HepG2 (cell line): ENCODE results near the gene BACH2. TPM values are rescaled to one million over a fixed set of nuclear protein-coding genes. Genes with fewer than 3 reads are reported as not detected.

ENCODE experiments used
- ATAC-seq: fragments of 200-7000 bp; cut with Tn5 transposase; 3 replicates; pipeline ENCODE4 v1.9.1; 2020; ENCODE audit warnings: mild to moderate bottlenecking, moderate library complexity
- BruUV-seq: library from RNA; stranded (reverse); fragments of 400-500 nt; replicated peaks from 2 replicates; lab custom pipeline; 2021; lab: Mats Ljungman, UMichigan
- CTCF ChIA-PET: fragments of 300-600 bp; formaldehyde crosslinking; extraction: SDS; loops from one replicate; lab custom pipeline; 2021; ENCODE audit warnings: low total read pairs, inconsistent platforms, low intra/inter-chr PET ratio; lab: Yijun Ruan, JAX
- POLR2A ChIA-PET: fragments of 350-600 bp; sonication (Branson Sonifier 250); formaldehyde crosslinking; loops from one replicate; lab custom pipeline; 2020; ENCODE audit warnings: antibody characterized with exemption, inconsistent platforms; lab: Yijun Ruan, JAX
- DNase-seq: peaks from one replicate; pipeline ENCODE4 v3.0.0-alpha.2; 2015; ENCODE audit warnings: low spot score
- FAIRE-seq: peaks from 3 replicates; lab custom pipeline; 2011; peaks lifted over from hg19 to GRCh38; lab: Jason Lieb, UNC
- H2AFZ ChIP-seq: one replicate; pipeline ENCODE4 v1.6.1; 2011; ENCODE audit warnings: low read length, inconsistent platforms
- H3K27ac ChIP-seq: fragments of 300-600 bp; 3 replicates; pipeline ENCODE4 v1.8.0; 2011; ENCODE audit warnings: mixed run types, mild to moderate bottlenecking, mixed read lengths, low read length, inconsistent platforms; ENCODE audit not compliant: insufficient read depth; ENCODE audit errors: extremely low read length
- H3K27me3 ChIP-seq, 2 experiments: fragments of 200-600 bp in 1 of 2; 2 replicates in 1 of 2; 3 replicates in 1 of 2; pipeline versions ENCODE4 v1.6.0 to v1.8.0; 2011; ENCODE audit warnings: low read length in 2 of 2, mild to moderate bottlenecking in 2 of 2, moderate library complexity in 2 of 2, inconsistent platforms in 1 of 2; ENCODE audit not compliant: insufficient read depth in 2 of 2, control insufficient read depth in 1 of 2
- H3K36me3 ChIP-seq, 2 experiments: fragments of 200-600 bp in 1 of 2; replicated peaks in 1 of 2; 2 replicates in 1 of 2; 3 replicates in 1 of 2; pipeline versions ENCODE4 v1.5.1 to v1.8.0; 2011; ENCODE audit warnings: low read length in 2 of 2, inconsistent platforms in 1 of 2; ENCODE audit not compliant: insufficient read depth in 2 of 2, control insufficient read depth in 1 of 2
- H3K4me1 ChIP-seq: 2 replicates; pipeline ENCODE4 v1.5.1; 2012; ENCODE audit warnings: low read length, inconsistent platforms; ENCODE audit not compliant: insufficient read depth
- H3K4me2 ChIP-seq: 2 replicates; pipeline ENCODE4 v1.6.0; 2011; ENCODE audit warnings: low read depth, low read length, inconsistent platforms
- H3K4me3 ChIP-seq, 3 experiments: fragments of 200-600 bp in 1 of 3; sonication (generic), shearing (Covaris generic) in 1 of 3; replicated peaks in 1 of 3; 2 replicates each; pipeline ENCODE4 v1.5.1; 2011 to 2016; ENCODE audit warnings: low read length in 3 of 3, inconsistent platforms in 2 of 3, low read depth in 2 of 3, mild to moderate bottlenecking in 2 of 3, control low read depth in 1 of 3, mixed read lengths in 1 of 3; ENCODE audit not compliant: insufficient read depth in 1 of 3
- H3K79me2 ChIP-seq: one replicate; pipeline ENCODE4 v1.6.1; 2011; ENCODE audit warnings: low read length, inconsistent platforms; ENCODE audit not compliant: insufficient read depth
- H3K9ac ChIP-seq: 2 replicates; pipeline ENCODE4 v1.6.0; 2011; ENCODE audit warnings: mild to moderate bottlenecking, low read depth, low read length, inconsistent platforms; ENCODE audit not compliant: insufficient read depth
- H3K9me3 ChIP-seq: 2 replicates; pipeline ENCODE4 v1.5.1; 2012; ENCODE audit warnings: mild to moderate bottlenecking, low read length
- H4K20me1 ChIP-seq: 2 replicates; pipeline ENCODE4 v1.6.0; 2011; ENCODE audit warnings: inconsistent platforms, mild to moderate bottlenecking, low read length, moderate library complexity; ENCODE audit not compliant: insufficient read depth
- ATM ChIP-seq: fragments of 450-650 bp; IDR thresholded peaks from 2 replicates; pipeline ENCODE4 v1.7.1; 2017; ENCODE audit warnings: mild to moderate bottlenecking, borderline replicate concordance
- ERF ChIP-seq: IDR thresholded peaks from 2 replicates; pipeline ENCODE4 v1.6.1; 2018; ENCODE audit warnings: missing biosample characterization, missing genetic modification reagents
- GTF2F1 ChIP-seq: fragments of 150-350 bp; IDR thresholded peaks from 2 replicates; pipeline ENCODE4 v1.6.1; 2014; ENCODE audit warnings: low read length
- HOXA5 ChIP-seq: sonication (generic); formaldehyde crosslinking; IDR thresholded peaks from 2 replicates; pipeline ENCODE4 v1.4.0; 2020; ENCODE audit warnings: missing genetic modification reagents
- MAFG ChIP-seq: sonication (generic); formaldehyde crosslinking; IDR thresholded peaks from 2 replicates; pipeline ENCODE4 v1.5.1; 2020; ENCODE audit warnings: mild to moderate bottlenecking, missing genetic modification reagents
- PHF5A ChIP-seq: IDR thresholded peaks from one replicate; pipeline ENCODE4 v1.6.1; 2018; ENCODE audit warnings: low read depth, missing genetic modification reagents; ENCODE audit not compliant: unreplicated experiment
- POLR2G ChIP-seq: fragments of 200-400 bp; formaldehyde crosslinking; IDR thresholded peaks from 2 replicates; pipeline ENCODE4 v1.6.1; 2018; ENCODE audit warnings: mild to moderate bottlenecking, low read depth, low read length, moderate library complexity
- RXRB ChIP-seq: IDR thresholded peaks from 2 replicates; pipeline ENCODE4 v1.6.1; 2016; ENCODE audit warnings: borderline replicate concordance, missing genetic modification reagents, missing compliant biosample characterization
- SOX5 ChIP-seq: IDR thresholded peaks from 2 replicates; pipeline ENCODE4 v1.6.1; 2016; ENCODE audit warnings: borderline replicate concordance
- ZMYM3 ChIP-seq: sonication (generic); formaldehyde crosslinking; IDR thresholded peaks from 2 replicates; pipeline ENCODE4 v1.5.1; 2020; ENCODE audit warnings: mild to moderate bottlenecking, missing genetic modification reagents
- ZNF431 ChIP-seq: sonication (generic); formaldehyde crosslinking; IDR thresholded peaks from 2 replicates; pipeline ENCODE4 v1.9.0; 2022; ENCODE audit warnings: missing genetic modification reagents, low read depth, mild to moderate bottlenecking, borderline replicate concordance
- ZNF468 ChIP-seq: sonication (generic); formaldehyde crosslinking; IDR thresholded peaks from 2 replicates; pipeline ENCODE4 v1.8.0; 2022; ENCODE audit warnings: mild to moderate bottlenecking, moderate library complexity, missing genetic modification reagents
- ZNF496 ChIP-seq: sonication (generic); formaldehyde crosslinking; IDR thresholded peaks from 2 replicates; pipeline ENCODE4 v1.8.1; 2023; ENCODE audit warnings: mild to moderate bottlenecking, moderate library complexity, missing genetic modification reagents; ENCODE audit not compliant: insufficient replicate concordance
- ZNF556 ChIP-seq: sonication (generic); formaldehyde crosslinking; IDR thresholded peaks from 2 replicates; pipeline ENCODE4 v1.4.0; 2020; ENCODE audit warnings: mild to moderate bottlenecking, missing genetic modification reagents, borderline replicate concordance
- ZNF615 ChIP-seq: sonication (generic); formaldehyde crosslinking; IDR thresholded peaks from 2 replicates; pipeline ENCODE4 v1.5.0; 2020; ENCODE audit warnings: mild to moderate bottlenecking, missing genetic modification reagents, borderline replicate concordance
- WGBS: methylation state at CpG from one replicate; pipeline ENCODE4 v1.1.6; 2017; ENCODE audit warnings: low lambda C conversion rate; 5-methylcytosine and 5-hydroxymethylcytosine counted together
- in situ Hi-C: cut with HindIII; loops from 2 replicates; pipeline ENCODE4 v1.10.0; 2017; ENCODE audit warnings: low pct_unique_long_range_greater_than_20kb; ENCODE audit not compliant: extremely low pct_ligation_motif_present
- intact Hi-C: fragments of 100-400 bp; cut with micrococcal nuclease; formaldehyde crosslinking; loops from one replicate; pipeline ENCODE4 v1.10.0; 2022; ENCODE audit not compliant: unreplicated experiment
- polyA plus RNA-seq, 8 experiments: library from polyadenylated mRNA; depleted of rRNA in 3 of 8; stranded (reverse) in 7 of 8; unstranded in 1 of 8; fragments of >200 nt; fragmentation: Illumina TruSeq in 4 of 8; extraction: Trizol in 4 of 8; gene quantifications; 2 replicates each; pipeline versions ENCODE4 v1.2.1 to v1.2.3, GENCODE V29; 2011 to 2016; ENCODE audit warnings: low read depth in 4 of 8, missing spikeins in 1 of 8, mixed read lengths in 1 of 8; ENCODE audit not compliant: insufficient read depth in 1 of 8
- total RNA-seq, 5 experiments: library from RNA; depleted of rRNA; stranded (reverse); fragments of >200 nt; fragmentation: Illumina TruSeq; extraction: Trizol; gene quantifications; 2 replicates each; pipeline ENCODE4 v1.2.3, GENCODE V29; 2016; ENCODE audit warnings: low read depth in 1 of 5
- TF ChIP-seq, protein P1 (sequence below): sonication (generic); formaldehyde crosslinking; IDR thresholded peaks from 2 replicates; pipeline ENCODE4 v1.4.0; 2020; ENCODE audit warnings: mild to moderate bottlenecking, missing genetic modification reagents
- TF ChIP-seq, protein P2 (sequence below): sonication (generic); formaldehyde crosslinking; IDR thresholded peaks from 2 replicates; pipeline ENCODE4 v1.5.0; 2020; ENCODE audit warnings: missing genetic modification reagents
- TF ChIP-seq, protein P3 (sequence below): sonication (generic); formaldehyde crosslinking; IDR thresholded peaks from 2 replicates; pipeline ENCODE4 v1.5.1; 2020; ENCODE audit warnings: missing genetic modification reagents, mild to moderate bottlenecking, borderline replicate concordance

BACH2 gene
- total and polyA plus RNA-seq, 2 of the 13 experiments (the other 11 are each of a cell fraction or from before 2014, with no cell fraction given) = 0.01 TPM; not detected in 1

DNA sequence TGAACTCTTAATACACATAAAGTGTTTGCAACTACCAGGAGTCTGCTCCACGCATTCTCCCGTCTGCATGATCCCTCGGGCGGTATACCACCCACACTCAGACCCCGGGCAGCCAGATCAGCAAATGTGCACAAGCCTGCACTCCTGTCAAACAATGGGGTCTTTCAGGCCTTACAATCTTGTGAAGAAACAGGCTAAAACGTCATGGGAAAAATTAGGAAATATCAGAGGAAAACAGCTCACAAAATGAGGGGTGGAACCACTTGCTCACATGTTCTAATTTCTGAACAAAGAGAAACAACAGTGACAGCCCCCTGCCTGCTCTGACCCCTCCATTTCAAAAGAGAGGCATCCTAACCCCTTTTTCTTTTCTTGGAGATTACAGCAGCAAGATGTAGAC lies 69.4 kb downstream of the BACH2 start:
- 2% methylated on average over 6 of the region's 6 CpGs for WGBS
- POLR2A ChIA-PET = no interaction called here
- Histone ChIP-seq H4K20me1 (no peaks in the 10 kb centered on the region), H3K4me1 (no peaks in the 10 kb centered on the region), H3K79me2 (no peaks in the 10 kb centered on the region), H3K9me3 (no peaks in the 10 kb centered on the region), H3K36me3 (no peaks in the 10 kb centered on the region), H3K4me2 (no peak overlapping the region), H3K9ac (no peak overlapping the region), H3K4me3 (no peak overlapping the region), H3K27ac (no peak overlapping the region), H2AFZ (no peak overlapping the region), H3K27me3 (no peaks in the 10 kb centered on the region; a peak in 1 of 5 replicates)
- in situ Hi-C loops (no loop called here), intact Hi-C loops (no loop called here)
- DNase-seq (no peak), ATAC-seq (no peak), FAIRE-seq (no peak)
- TF ChIP-seq ZNF431 (CRISPR knock-in tag) (no peak), ZMYM3 (no peak), ZNF615 (CRISPR knock-in tag) (no peak)
- TF ChIP-seq, protein P1, sequence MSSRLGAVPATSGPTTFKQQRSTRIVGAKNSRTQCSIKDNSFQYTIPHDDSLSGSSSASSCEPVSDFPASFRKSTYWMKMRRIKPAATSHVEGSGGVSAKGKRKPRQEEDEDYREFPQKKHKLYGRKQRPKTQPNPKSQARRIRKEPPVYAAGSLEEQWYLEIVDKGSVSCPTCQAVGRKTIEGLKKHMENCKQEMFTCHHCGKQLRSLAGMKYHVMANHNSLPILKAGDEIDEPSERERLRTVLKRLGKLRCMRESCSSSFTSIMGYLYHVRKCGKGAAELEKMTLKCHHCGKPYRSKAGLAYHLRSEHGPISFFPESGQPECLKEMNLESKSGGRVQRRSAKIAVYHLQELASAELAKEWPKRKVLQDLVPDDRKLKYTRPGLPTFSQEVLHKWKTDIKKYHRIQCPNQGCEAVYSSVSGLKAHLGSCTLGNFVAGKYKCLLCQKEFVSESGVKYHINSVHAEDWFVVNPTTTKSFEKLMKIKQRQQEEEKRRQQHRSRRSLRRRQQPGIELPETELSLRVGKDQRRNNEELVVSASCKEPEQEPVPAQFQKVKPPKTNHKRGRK = no peak
- CTCF ChIA-PET = no interaction called here
- BruUV-seq = no TSS peak

DNA sequence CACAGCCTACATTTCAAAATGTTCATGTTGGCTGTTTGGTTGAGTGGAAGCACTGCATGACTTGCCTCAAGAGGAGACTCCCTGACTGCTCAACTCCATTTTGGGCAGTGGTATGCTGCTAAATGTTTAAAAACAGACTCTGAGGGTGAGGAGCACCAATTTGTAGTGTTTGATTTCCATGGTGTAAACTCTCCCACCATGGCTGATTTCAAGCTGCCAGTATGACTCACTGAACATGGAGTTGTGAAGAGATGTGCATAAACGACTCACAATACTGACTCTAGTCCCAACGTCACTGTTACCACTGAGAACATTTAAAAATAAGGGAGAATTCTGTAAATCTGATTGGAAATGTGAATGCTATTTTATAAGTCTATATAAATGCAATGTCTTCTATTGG lies 70.4 kb downstream of the BACH2 start:
- Histone ChIP-seq H3K36me3 (no peaks in the 10 kb centered on the region), H4K20me1 (no peaks in the 10 kb centered on the region), H3K4me2 (no peak overlapping the region), H3K9ac (no peak overlapping the region), H3K4me3 (no peak overlapping the region), H3K4me1 (no peaks in the 10 kb centered on the region), H3K27me3 (no peaks in the 10 kb centered on the region; a peak in 1 of 5 replicates), H3K79me2 (no peaks in the 10 kb centered on the region), H3K9me3 (no peaks in the 10 kb centered on the region), H3K27ac (no peak overlapping the region), H2AFZ (no peak overlapping the region)
- DNase-seq = no peak
- no peak for FAIRE-seq
- POLR2A ChIA-PET = no interaction called here
- BruUV-seq = no TSS peak
- in situ Hi-C loops (no loop called here), intact Hi-C loops (no loop called here)
- 0% methylated on average over 2 of the region's 2 CpGs for WGBS
- CTCF ChIA-PET = no interaction called here
- no peak for ATAC-seq
- TF ChIP-seq ZNF556 (CRISPR knock-in tag) (no peak), HOXA5 (CRISPR knock-in tag) (no peak), ATM (no peak), RXRB (CRISPR knock-in tag) (no peak), SOX5 (CRISPR knock-in tag) (no peak), MAFG (CRISPR knock-in tag) (no peak), PHF5A (CRISPR knock-in tag) (no peak), ZNF496 (no peak), ERF (CRISPR knock-in tag) (no peak), ZNF468 (CRISPR knock-in tag) (no peak), POLR2G (no peak), GTF2F1 (no peak)
- TF ChIP-seq, protein P2, sequence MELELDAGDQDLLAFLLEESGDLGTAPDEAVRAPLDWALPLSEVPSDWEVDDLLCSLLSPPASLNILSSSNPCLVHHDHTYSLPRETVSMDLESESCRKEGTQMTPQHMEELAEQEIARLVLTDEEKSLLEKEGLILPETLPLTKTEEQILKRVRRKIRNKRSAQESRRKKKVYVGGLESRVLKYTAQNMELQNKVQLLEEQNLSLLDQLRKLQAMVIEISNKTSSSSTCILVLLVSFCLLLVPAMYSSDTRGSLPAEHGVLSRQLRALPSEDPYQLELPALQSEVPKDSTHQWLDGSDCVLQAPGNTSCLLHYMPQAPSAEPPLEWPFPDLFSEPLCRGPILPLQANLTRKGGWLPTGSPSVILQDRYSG (CRISPR knock-in tag) = no peak
- TF ChIP-seq, protein P3, sequence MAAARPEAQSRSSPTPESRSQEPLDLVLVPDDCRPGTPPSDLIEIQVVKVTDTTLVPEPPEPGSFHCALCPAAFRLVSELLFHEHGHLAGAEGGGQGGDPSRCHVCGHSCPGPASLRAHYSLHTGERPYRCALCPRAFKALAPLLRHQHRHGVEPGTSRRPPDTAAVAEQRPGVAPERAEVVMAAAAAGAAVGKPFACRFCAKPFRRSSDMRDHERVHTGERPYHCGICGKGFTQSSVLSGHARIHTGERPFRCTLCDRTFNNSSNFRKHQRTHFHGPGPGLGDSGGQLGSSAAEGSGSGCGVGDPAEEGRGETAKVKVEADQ (CRISPR knock-in tag) = no peak
